T-cell (primary cell): ENCODE measurements around the gene EFNA2. TPM values are rescaled to one million over a fixed set of nuclear protein-coding genes. Genes with fewer than 3 reads are reported as not detected.

ENCODE experiments used
- ATAC-seq, 4 experiments: fragments of 200-7000 bp in 3 of 4; fragments of 150-1000 bp in 1 of 4; cut with Tn5 transposase; replicated peaks in 1 of 4; 1 replicate in 3 of 4; 2 replicates in 1 of 4; pipeline ENCODE4 v1.10.0; 2021; ENCODE audit warnings: moderate library complexity in 3 of 4, mild to moderate bottlenecking in 2 of 4, moderate number of reproducible peaks in 1 of 4
- CTCF ChIA-PET, 2 donors: fragments of 300-600 bp; sonication (Branson Sonifier 250); formaldehyde crosslinking; loops; one replicate each; lab custom pipeline; 2022; ENCODE audit warnings: antibody characterized with exemption in 2 of 2; lab: Charles Lee
- POLR2A ChIA-PET, 2 donors: fragments of 300-600 bp; sonication (Branson Sonifier 250); formaldehyde crosslinking; loops; one replicate each; lab custom pipeline; 2022; ENCODE audit warnings: antibody characterized with exemption in 2 of 2; lab: Charles Lee
- DNase-seq, 35 experiments: peaks; one replicate each; pipeline versions ENCODE4 v3.0.0 to v3.0.0-alpha.2; 2013 to 2023
- H3K27ac ChIP-seq: one replicate; pipeline ENCODE4 v1.5.1; 2013; ENCODE audit warnings: low read length
- H3K27me3 ChIP-seq, 2 experiments: replicated peaks in 1 of 2; 1 replicate in 1 of 2; 2 replicates in 1 of 2; pipeline versions ENCODE4 v1.6.1 to v1.7.0; 2013; ENCODE audit warnings: low read length in 1 of 2, mixed read lengths in 1 of 2; ENCODE audit not compliant: control insufficient read depth in 2 of 2, insufficient read depth in 2 of 2; ENCODE audit errors: extremely low read depth in 1 of 2
- H3K36me3 ChIP-seq, 2 donors: 1 replicate in 1 of 2; 2 replicates in 1 of 2; pipeline versions ENCODE4 v1.6.1 to v1.7.0; 2013; ENCODE audit warnings: low read length in 1 of 2; ENCODE audit not compliant: control insufficient read depth in 2 of 2, insufficient read depth in 1 of 2; ENCODE audit errors: extremely low read depth in 1 of 2
- H3K4me1 ChIP-seq, 2 experiments: 1 replicate in 1 of 2; 2 replicates in 1 of 2; pipeline versions ENCODE4 v1.6.1 to v1.7.0; 2013; ENCODE audit warnings: low read length in 2 of 2, mixed read lengths in 1 of 2; ENCODE audit not compliant: insufficient read depth in 2 of 2, control insufficient read depth in 1 of 2; ENCODE audit errors: extremely low read depth in 1 of 2
- H3K4me3 ChIP-seq, 2 donors: 1 replicate in 1 of 2; 2 replicates in 1 of 2; pipeline versions ENCODE4 v1.5.1 to v1.7.0; 2013; ENCODE audit warnings: mild to moderate bottlenecking in 2 of 2, low read length in 1 of 2, moderate library complexity in 1 of 2; ENCODE audit not compliant: control insufficient read depth in 1 of 2; ENCODE audit errors: extremely low read depth in 1 of 2
- H3K9me3 ChIP-seq: 2 replicates; pipeline ENCODE4 v1.7.0; 2013
- H3K27ac Mint-ChIP-seq, 2 donors: one replicate each; pipeline ENCODE4 v1.8.0; 2020 to 2021; ENCODE audit warnings: mild to moderate bottlenecking in 2 of 2, mixed read lengths in 2 of 2
- H3K27me3 Mint-ChIP-seq, 2 donors: one replicate each; pipeline ENCODE4 v1.8.0; 2021 to 2022; ENCODE audit warnings: mixed read lengths in 2 of 2
- H3K36me3 Mint-ChIP-seq: one replicate; pipeline ENCODE4 v1.8.0; 2021; ENCODE audit warnings: mixed read lengths
- H3K4me1 Mint-ChIP-seq, 3 donors: one replicate each; pipeline ENCODE4 v1.8.0; 2020 to 2022; ENCODE audit warnings: mixed read lengths in 3 of 3, mild to moderate bottlenecking in 1 of 3
- H3K4me3 Mint-ChIP-seq, 3 donors: one replicate each; pipeline ENCODE4 v1.8.0; 2020 to 2022; ENCODE audit warnings: mild to moderate bottlenecking in 3 of 3, mixed read lengths in 3 of 3, moderate library complexity in 3 of 3
- H3K9me3 Mint-ChIP-seq, 3 donors: one replicate each; pipeline ENCODE4 v1.8.0; 2020 to 2022; ENCODE audit warnings: mixed read lengths in 3 of 3
- WGBS: methylation state at CpG from one replicate; pipeline ENCODE4 v1.1.5; 2013; ENCODE audit warnings: missing lambda C conversion rate; ENCODE audit not compliant: insufficient coverage; 5-methylcytosine and 5-hydroxymethylcytosine counted together
- total RNA-seq, 35 experiments: library from RNA in 6 of 35; stranded (reverse) in 6 of 35; fragments of 120-200 nt in 1 of 35; gene quantifications; one replicate each; pipeline versions ENCODE4 v1.2.1 to v1.2.4 and lab custom pipeline; 2013 to 2026

EFNA2 gene
- total RNA-seq, 5 donors from 2014 or later (not counting 1 experiment from before 2014, with no cell fraction given), result 0.38 TPM; not detected in 4

DNA sequence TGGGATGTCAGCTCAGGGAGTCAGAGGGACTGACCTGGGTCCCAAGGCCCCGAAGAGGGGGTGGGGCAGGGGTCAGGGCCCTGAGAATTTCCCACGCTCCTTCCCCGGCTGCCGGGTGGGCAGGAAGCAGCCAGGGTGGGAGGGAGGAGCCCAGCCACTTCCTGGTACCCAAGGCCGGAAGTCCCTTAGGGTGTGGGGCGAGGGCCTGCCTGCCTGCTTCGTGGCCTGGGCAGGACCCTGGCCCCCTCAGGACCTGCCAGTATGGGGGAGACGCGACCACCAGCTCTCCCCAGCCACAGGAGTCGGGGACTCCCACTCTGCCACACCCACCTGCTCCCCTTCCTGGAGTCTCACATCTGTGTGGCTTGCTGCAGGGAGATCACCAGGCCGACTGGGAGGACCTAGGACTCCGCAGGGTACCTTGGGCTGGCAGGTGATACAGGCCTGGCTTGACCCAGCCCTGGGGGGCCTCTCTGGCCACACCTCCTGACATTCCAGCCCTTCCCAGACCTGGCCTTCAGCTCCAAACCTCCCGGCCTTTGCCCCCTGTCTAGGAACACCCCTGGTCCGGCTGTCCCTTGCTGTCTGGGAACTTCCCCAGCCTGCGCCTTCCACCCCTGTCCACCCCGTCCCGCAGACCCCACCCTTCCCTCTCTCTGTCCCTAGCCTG lies 26.3 kb upstream of the EFNA2 start:
- no peaks in the 10 kb centered on the region for H3K27me3 Mint-ChIP-seq
- H3K27ac ChIP-seq, result peak overlapping the region; percentile 99
- H3K9me3 ChIP-seq, result no peaks in the 10 kb centered on the region
- H3K4me3 Mint-ChIP-seq, result peak overlapping the region; percentile 83 to 87 (median 84)
- H3K36me3 ChIP-seq, result peaks cover 12 to 41% of the 10 kb centered on the region in 2 donors
- no peaks in the 10 kb centered on the region for H3K27me3 ChIP-seq
- H3K36me3 Mint-ChIP-seq, result peaks cover 12% of the 10 kb centered on the region
- H3K27ac Mint-ChIP-seq, result peak overlapping the region; percentile 98
- WGBS, result 8% methylated on average over 12 of the region's 17 CpGs
- H3K4me1 Mint-ChIP-seq, result peaks cover 53 to 67% (median 55%) of the 10 kb centered on the region in 3 donors
- H3K4me1 ChIP-seq, result peaks cover 34 to 87% of the 10 kb centered on the region in 2 experiments
- ChIA-PET CTCF (interaction anchor here in 1 of 2 donors (1.0 to 2.0 kb wide), 3 partner anchors 7 to 15 kb away, joined by 3 to 5 read pairs (median 5); partner anchors contain the start of gene CIRBP), POLR2A (interaction anchor here in 1 of 2 donors (2.7 kb wide), 1 partner anchor 10 kb away, joined by 24 read pairs; the partner anchor contains the start of gene CIRBP)
- DNase-seq, result peak in 31 of 35 experiments; percentile 45 to 80 (median 66)
- no peaks in the 10 kb centered on the region for H3K9me3 Mint-ChIP-seq
- peak; percentile 28 to 54 (median 44) for ATAC-seq
- H3K4me3 ChIP-seq, result peak overlapping the region; percentile 54 to 63

DNA sequence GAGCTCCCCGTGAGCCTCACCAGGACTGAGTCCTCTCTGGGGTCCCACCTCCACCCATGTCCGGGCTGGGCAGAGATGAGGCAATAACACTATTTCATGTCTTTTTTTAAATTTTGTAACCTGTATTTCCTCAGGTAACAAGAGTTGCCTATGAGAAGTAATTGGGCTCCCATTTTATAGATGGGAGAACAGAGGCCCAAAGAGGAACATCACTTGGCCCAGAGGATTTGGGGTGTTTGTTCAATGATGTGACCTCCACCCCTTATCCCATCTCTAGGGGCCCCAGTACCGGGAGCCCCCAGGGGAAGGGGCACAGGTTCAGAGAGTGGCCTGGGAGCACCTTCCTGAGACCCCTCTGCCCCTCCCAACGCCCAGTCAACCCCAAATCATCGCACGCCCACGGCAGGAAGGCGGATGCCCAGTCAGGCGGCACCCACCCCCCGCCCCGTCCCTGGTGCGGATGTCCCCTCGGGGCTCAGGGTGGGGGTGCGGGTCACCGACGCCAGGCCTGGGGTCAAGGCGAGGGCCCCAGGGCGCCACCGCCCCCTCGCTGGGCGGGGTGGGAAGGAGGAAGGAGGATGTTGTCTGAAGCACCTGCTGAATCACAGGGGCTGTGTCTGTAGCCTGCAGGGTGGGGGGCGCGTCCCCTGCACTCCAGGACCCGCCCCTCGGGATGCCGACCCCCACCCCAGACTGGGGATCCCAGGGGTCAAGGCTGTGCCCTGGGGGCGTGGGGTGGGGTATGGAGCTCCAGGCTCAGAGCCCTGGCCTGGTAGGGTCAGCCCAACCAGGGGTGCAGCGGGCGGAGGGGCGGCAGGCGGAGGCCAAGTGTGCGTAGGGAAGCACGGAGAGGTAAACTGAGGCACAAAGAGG lies 25.6 kb upstream of the EFNA2 start:
- no peaks in the 10 kb centered on the region for H3K9me3 Mint-ChIP-seq
- ChIA-PET CTCF (interaction anchor here in 1 of 2 donors (2.0 to 2.2 kb wide), 2 partner anchors 16 kb away, joined by 5 to 12 read pairs; no protein-coding TSS in a partner anchor), POLR2A (interaction anchor here in 1 of 2 donors (2.7 kb wide), 1 partner anchor 9 kb away, joined by 24 read pairs; the partner anchor contains the start of gene CIRBP)
- DNase-seq (peak in 7 of 35 experiments; percentile 31 to 64 (median 51)), ATAC-seq (peak; percentile 8 to 15 (median 11))
- H3K27me3 Mint-ChIP-seq, result no peaks in the 10 kb centered on the region
- peak overlapping the region; percentile 98 for H3K27ac Mint-ChIP-seq
- WGBS, result 0% methylated on average over 9 of the region's 33 CpGs
- no peaks in the 10 kb centered on the region for H3K27me3 ChIP-seq
- peak overlapping the region; percentile 99 for H3K27ac ChIP-seq
- peak overlapping the region; percentile 44 to 54 for H3K4me3 ChIP-seq
- peaks cover 33 to 79% of the 10 kb centered on the region in 2 experiments for H3K4me1 ChIP-seq
- H3K9me3 ChIP-seq, result no peaks in the 10 kb centered on the region
- peaks cover 48 to 64% (median 51%) of the 10 kb centered on the region in 3 donors for H3K4me1 Mint-ChIP-seq
- peak overlapping the region; percentile 83 to 87 (median 84) for H3K4me3 Mint-ChIP-seq
- peaks cover 5% of the 10 kb centered on the region for H3K36me3 Mint-ChIP-seq
- peaks cover 7 to 33% of the 10 kb centered on the region in 2 donors for H3K36me3 ChIP-seq

DNA sequence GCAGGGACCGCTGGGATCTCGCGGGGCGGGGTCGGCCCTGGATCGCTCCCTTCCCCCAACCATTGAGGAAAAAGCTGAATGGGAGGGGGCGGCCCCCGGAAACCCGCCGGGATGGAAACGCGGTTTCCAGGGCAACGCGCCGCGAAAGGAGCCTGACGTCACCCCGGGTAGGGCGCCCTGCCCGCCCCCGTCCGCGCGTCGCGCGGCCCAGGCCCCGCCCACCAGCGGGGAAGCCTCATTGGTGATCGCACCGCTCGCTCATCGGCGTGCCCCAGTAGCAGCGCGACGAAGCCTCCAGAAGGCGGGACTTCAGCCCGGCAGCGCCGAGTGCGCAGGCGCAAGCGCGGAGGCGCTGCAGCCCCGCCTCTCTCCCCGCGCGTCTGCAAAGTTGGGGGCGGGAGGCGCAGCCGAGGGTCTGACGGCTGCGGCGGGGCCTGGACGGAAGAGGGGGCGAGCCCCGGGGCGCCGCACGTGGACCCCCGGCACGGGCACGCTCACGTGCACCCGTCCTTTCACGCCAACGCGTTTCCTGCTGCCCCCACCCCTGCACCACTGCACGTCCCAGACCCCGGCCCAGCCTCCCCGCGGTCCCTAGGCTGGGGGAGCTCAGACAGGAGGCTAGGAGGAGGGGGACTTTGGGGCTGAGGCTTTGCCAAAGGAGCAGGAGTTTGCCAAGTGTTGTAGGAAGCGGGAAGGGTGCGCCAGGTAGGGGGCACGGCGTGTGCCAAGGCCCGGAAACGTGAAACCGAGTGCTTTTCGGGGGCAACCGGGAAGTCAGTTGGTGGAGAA lies 24.7 kb upstream of the EFNA2 start:
- CTCF ChIA-PET, result interaction anchor here in 1 of 2 donors (2.2 kb wide), 1 partner anchor 17 kb away, joined by 12 read pairs; no protein-coding TSS in a partner anchor
- ATAC-seq, result peak; percentile 82 to 89 (median 87)
- under 1% methylated on average over 71 of the region's 83 CpGs for WGBS
- POLR2A ChIA-PET, result interaction anchor here in 1 of 2 donors (2.7 kb wide), 1 partner anchor 8 kb away, joined by 24 read pairs; the partner anchor contains the start of gene CIRBP
- H3K4me1 Mint-ChIP-seq, result peaks cover 52 to 69% (median 52%) of the 10 kb centered on the region in 3 donors
- H3K27ac Mint-ChIP-seq, result peak overlapping the region; percentile 93 to 94
- H3K4me1 ChIP-seq, result peaks cover 34 to 74% of the 10 kb centered on the region in 2 experiments
- H3K36me3 ChIP-seq, result peaks cover 6 to 25% of the 10 kb centered on the region in 2 donors
- H3K27ac ChIP-seq, result peak overlapping the region; percentile 99
- no peaks in the 10 kb centered on the region for H3K9me3 ChIP-seq
- no peaks in the 10 kb centered on the region for H3K27me3 ChIP-seq
- H3K4me3 Mint-ChIP-seq, result peak overlapping the region; percentile 79 to 87 (median 83)
- no peaks in the 10 kb centered on the region for H3K9me3 Mint-ChIP-seq
- H3K27me3 Mint-ChIP-seq, result no peaks in the 10 kb centered on the region
- H3K36me3 Mint-ChIP-seq, result peaks cover 5% of the 10 kb centered on the region
- H3K4me3 ChIP-seq, result peak overlapping the region; percentile 74 to 91
- peak; percentile 90 to 99 (median 96) for DNase-seq

DNA sequence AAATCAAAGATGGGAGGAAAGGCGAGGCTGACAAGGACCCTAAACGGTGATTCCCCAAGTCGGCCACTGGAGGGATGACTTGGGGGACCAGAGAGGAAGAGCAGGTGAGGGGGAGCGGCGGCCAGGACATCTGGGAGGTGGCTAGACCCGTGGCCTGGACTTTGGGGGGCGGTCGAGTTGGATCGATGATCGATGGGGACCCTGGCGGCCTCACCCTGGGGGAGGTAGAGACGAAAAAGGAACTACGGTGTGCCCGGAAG lies 24.2 kb upstream of the EFNA2 start:
- ATAC-seq, result no peak
- ChIA-PET POLR2A (no interaction called here), CTCF (interaction anchor here in 1 of 2 donors (2.2 kb wide), 1 partner anchor 17 kb away, joined by 12 read pairs; no protein-coding TSS in a partner anchor)
- Mint-ChIP-seq H3K36me3 (peaks cover 5% of the 10 kb centered on the region), H3K27me3 (no peaks in the 10 kb centered on the region), H3K27ac (peak overlapping the region; percentile 93 to 94), H3K4me3 (peak overlapping the region; percentile 79 to 87 (median 83)), H3K9me3 (no peaks in the 10 kb centered on the region), H3K4me1 (peaks cover 52 to 68% (median 54%) of the 10 kb centered on the region in 3 donors)
- peak overlapping the region; percentile 74 to 91 for H3K4me3 ChIP-seq
- peak overlapping the region; percentile 99 for H3K27ac ChIP-seq
- peaks cover 6 to 21% of the 10 kb centered on the region in 2 donors for H3K36me3 ChIP-seq
- H3K4me1 ChIP-seq, result peaks cover 34 to 74% of the 10 kb centered on the region in 2 experiments
- 4% methylated on average over 14 of the region's 14 CpGs for WGBS
- no peak for DNase-seq
- no peaks in the 10 kb centered on the region for H3K9me3 ChIP-seq
- H3K27me3 ChIP-seq, result no peaks in the 10 kb centered on the region

DNA sequence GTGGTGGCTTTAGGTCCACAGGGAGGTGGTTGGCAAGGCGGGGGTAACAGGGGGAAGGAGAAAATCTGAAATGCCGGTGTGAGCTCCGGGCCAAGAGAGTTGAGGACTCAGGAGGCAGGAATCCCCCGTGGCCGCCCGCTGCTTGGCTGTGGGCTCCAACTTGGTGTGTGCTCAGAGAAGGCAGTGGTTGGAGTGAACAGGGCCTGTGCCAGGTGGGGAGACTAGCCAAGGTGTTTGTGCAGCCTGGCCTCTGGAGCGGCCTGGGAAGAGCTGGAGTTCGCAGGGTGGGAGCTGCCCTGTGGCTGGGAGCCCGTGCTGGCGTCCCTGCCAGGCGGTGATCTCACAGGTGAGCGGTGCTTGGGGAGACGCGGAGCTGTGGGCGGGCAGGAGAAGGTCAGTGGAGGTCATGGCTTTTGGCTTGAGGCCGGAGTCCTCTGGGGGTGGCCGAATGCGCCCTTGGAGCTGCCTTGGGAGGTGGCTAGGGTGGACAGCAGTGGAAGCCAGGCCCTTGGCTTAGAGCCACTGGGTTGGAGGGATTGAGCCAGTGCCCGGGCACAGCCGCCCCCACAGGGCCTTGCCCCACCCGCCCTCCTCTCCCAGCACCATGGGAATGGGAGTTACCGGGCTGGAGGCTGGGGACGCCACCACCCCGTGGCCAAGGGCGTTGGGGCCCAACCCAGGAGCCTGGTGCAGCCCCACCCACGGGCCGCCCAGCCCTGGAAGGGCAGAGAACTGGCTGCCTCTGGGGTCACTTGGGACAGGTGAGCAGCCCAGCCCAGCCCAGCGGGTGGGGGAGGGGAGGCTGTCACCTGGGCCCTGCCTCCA lies 23.7 kb upstream of the EFNA2 start:
- Mint-ChIP-seq H3K9me3 (no peaks in the 10 kb centered on the region), H3K27me3 (no peaks in the 10 kb centered on the region), H3K27ac (peak overlapping the region; percentile 93 to 94), H3K4me3 (peak overlapping the region; percentile 79 to 94 (median 83)), H3K36me3 (peaks cover 5% of the 10 kb centered on the region), H3K4me1 (peaks cover 53 to 66% (median 55%) of the 10 kb centered on the region in 3 donors)
- no peaks in the 10 kb centered on the region for H3K27me3 ChIP-seq
- ATAC-seq, result no peak
- peak in 13 of 35 experiments; percentile 17 to 78 (median 46) for DNase-seq
- ChIA-PET CTCF (interaction anchor here in 1 of 2 donors (0.6 to 2.2 kb wide), 2 partner anchors 18 to 21 kb away, joined by 3 to 12 read pairs; no protein-coding TSS in a partner anchor), POLR2A (no interaction called here)
- H3K36me3 ChIP-seq, result peaks cover 6 to 15% of the 10 kb centered on the region in 2 donors
- 32% methylated on average over 17 of the region's 28 CpGs for WGBS
- peaks cover 34 to 73% of the 10 kb centered on the region in 2 experiments for H3K4me1 ChIP-seq
- peak overlapping the region; percentile 99 for H3K27ac ChIP-seq
- H3K9me3 ChIP-seq, result no peaks in the 10 kb centered on the region
- peak overlapping the region; percentile 74 to 91 for H3K4me3 ChIP-seq
